OCI-LY3 (cell line): ENCODE measurements around the gene ETHE1.

ENCODE experiments used
- H2AFZ ChIP-seq: fragments of 200-600, 300-600 bp; shearing (Covaris generic); 2 replicates; pipeline ENCODE4 v1.6.0; 2014; ENCODE audit warnings: antibody characterized with exemption, low read depth, low read length
- H3K27ac ChIP-seq: fragments of 200-600, 300-600 bp; sonication (generic); 2 replicates; pipeline ENCODE4 v1.5.1; 2014; ENCODE audit warnings: mild to moderate bottlenecking, low read length, moderate library complexity, mixed read lengths
- H3K27me3 ChIP-seq: fragments of 200-600, 300-600 bp; sonication (generic); 2 replicates; pipeline ENCODE4 v1.6.1; 2014; ENCODE audit warnings: low read depth, low read length, mixed read lengths
- H3K36me3 ChIP-seq: fragments of 200-600, 300-600 bp; sonication (generic); replicated peaks from 2 replicates; pipeline ENCODE3; 2014; ENCODE audit warnings: low read depth, low read length, mixed read lengths
- H3K4me1 ChIP-seq: fragments of 300-600, 200-600 bp; sonication (generic); 2 replicates; pipeline ENCODE4 v1.6.1; 2014; ENCODE audit warnings: low read length, mixed read lengths
- H3K4me2 ChIP-seq: fragments of 200-600, 300-600 bp; sonication (generic); 2 replicates; pipeline ENCODE4 v1.6.1; 2014; ENCODE audit warnings: low read length, mixed read lengths
- H3K4me3 ChIP-seq: fragments of 300-600, 200-600 bp; sonication (generic); 2 replicates; pipeline ENCODE4 v1.5.1; 2014; ENCODE audit warnings: antibody characterized with exemption, mild to moderate bottlenecking, low read length, moderate library complexity
- H3K79me2 ChIP-seq: fragments of 300-600, 200-600 bp; shearing (Covaris generic); 2 replicates; pipeline ENCODE4 v1.6.1; 2014; ENCODE audit warnings: mild to moderate bottlenecking, low read length, mixed read lengths
- H3K9ac ChIP-seq: fragments of 300-600, 200-600 bp; shearing (Covaris generic); 2 replicates; pipeline ENCODE4 v1.6.0; 2014; ENCODE audit warnings: mild to moderate bottlenecking, low read length, moderate library complexity
- H3K9me3 ChIP-seq: fragments of 200-600, 300-600 bp; shearing (Covaris generic); 2 replicates; pipeline ENCODE4 v1.6.1; 2014; ENCODE audit warnings: low read length, mixed read lengths; ENCODE audit not compliant: insufficient read depth
- H4K20me1 ChIP-seq: fragments of 200-600, 300-600 bp; sonication (generic); 2 replicates; pipeline ENCODE4 v1.6.1; 2016; ENCODE audit warnings: low read length, mixed read lengths; ENCODE audit not compliant: insufficient read depth
- EZH2phosphoT487 ChIP-seq: fragments of 200-600 bp; shearing (Covaris generic); IDR thresholded peaks from 2 replicates; pipeline ENCODE4 v1.6.1; 2018; ENCODE audit warnings: antibody characterized with exemption, mixed run types, low read depth
- TF ChIP-seq, protein P1 (sequence below): fragments of 200-600, 300-600 bp; sonication (generic); IDR thresholded peaks from 2 replicates; pipeline ENCODE4 v1.5.1; 2014; ENCODE audit warnings: antibody characterized with exemption, low read length, low read depth

Gene ETHE1

DNA sequence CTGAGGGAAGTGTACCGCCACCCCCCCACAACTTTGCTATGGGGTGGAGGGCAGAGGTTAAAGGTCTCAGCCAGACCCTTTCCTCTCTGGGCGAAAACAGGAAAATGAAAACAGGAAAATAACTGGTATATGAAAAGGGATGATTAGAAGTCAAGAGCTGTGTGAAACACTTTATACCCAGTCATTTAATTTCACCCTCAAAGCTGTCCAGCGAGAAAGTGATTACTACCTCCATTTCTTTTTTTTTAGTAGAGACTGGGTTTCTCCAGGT, 21.9 kb downstream of the ETHE1 start:
- Histone ChIP-seq H3K27me3 (no peaks in the 10 kb centered on the region), H3K9me3 (no peaks in the 10 kb centered on the region), H3K9ac (peak overlapping the region; percentile 80), H3K4me3 (peak overlapping the region; percentile 87), H3K27ac (no peak overlapping the region), H4K20me1 (peaks cover 4% of the 10 kb centered on the region; the same call in 1 of the 2 replicates), H2AFZ (peak overlapping the region; percentile 77; the same call in 1 of the 2 replicates), H3K36me3 (peaks cover 20% of the 10 kb centered on the region), H3K4me1 (peaks cover 11% of the 10 kb centered on the region), H3K79me2 (peaks cover 22% of the 10 kb centered on the region), H3K4me2 (peak overlapping the region; percentile 77)
- TF ChIP-seq, protein P1, sequence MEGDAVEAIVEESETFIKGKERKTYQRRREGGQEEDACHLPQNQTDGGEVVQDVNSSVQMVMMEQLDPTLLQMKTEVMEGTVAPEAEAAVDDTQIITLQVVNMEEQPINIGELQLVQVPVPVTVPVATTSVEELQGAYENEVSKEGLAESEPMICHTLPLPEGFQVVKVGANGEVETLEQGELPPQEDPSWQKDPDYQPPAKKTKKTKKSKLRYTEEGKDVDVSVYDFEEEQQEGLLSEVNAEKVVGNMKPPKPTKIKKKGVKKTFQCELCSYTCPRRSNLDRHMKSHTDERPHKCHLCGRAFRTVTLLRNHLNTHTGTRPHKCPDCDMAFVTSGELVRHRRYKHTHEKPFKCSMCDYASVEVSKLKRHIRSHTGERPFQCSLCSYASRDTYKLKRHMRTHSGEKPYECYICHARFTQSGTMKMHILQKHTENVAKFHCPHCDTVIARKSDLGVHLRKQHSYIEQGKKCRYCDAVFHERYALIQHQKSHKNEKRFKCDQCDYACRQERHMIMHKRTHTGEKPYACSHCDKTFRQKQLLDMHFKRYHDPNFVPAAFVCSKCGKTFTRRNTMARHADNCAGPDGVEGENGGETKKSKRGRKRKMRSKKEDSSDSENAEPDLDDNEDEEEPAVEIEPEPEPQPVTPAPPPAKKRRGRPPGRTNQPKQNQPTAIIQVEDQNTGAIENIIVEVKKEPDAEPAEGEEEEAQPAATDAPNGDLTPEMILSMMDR: no peak
- TF ChIP-seq EZH2phosphoT487: no peak

DNA sequence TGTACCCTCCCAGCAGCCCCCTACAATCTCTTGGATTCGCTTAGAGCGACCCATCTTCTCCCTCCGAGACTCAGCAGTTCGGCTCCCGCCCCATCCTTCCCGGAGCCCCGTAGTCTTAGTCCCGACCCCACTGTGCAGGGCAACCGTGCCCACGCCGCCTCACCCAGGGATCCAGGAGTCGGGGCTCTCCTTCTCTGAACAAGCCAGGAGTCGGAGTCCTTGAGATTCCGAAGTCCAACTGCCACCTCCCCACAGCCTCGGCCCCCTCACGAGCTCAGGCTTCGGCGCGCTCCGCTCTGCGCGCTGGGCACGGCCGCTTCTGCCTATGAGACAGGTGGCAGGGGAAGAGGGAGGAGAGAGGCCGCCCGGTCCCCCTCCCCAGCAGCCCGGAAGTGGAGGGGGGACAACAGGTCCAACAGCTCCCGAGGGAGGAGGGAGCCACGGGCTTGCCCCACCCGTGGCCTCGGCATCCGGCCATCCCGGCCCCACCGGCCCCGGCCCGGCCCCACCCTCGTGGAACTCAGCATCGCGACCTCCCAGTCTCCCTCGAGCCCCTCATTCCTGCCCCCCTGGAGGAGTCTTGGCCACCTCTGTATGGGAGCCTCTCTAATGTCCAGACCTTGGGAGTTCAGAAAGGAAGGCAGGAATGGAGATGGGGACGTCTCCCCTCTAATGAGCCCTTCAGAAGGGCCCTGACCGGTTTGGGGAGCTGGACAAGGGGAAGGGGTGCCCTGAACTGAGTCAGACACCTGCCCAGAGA, 22.4 kb downstream of the ETHE1 start, which contains the start of gene PHLDB3:
PHLDB3 (minus strand) TSS at position 321 of the 760 bp plus-strand sequence. CDS start 628 bp downstream, outside the sequence.
- peak within 1 kb of the TSS; percentile 92 for H3K9ac ChIP-seq
- peaks cover 20% of the 10 kb centered on the region for H3K36me3 ChIP-seq
- H3K9me3 ChIP-seq: no peaks in the 10 kb centered on the region
- H3K4me3 ChIP-seq: peak within 1 kb of the TSS; percentile 87
- TF ChIP-seq, protein P1: no peak
- no peak for TF ChIP-seq EZH2phosphoT487
- peaks cover 11% of the 10 kb centered on the region for H3K4me1 ChIP-seq
- H3K27me3 ChIP-seq: no peaks in the 10 kb centered on the region
- peak within 1 kb of the TSS; percentile 77 for H2AFZ ChIP-seq
- H3K27ac ChIP-seq: peak within 1 kb of the TSS; percentile 79
- H4K20me1 ChIP-seq: peaks cover 5% of the 10 kb centered on the region; the same call in 1 of the 2 replicates
- H3K4me2 ChIP-seq: peak within 1 kb of the TSS; percentile 79
- peaks cover 22% of the 10 kb centered on the region for H3K79me2 ChIP-seq

DNA sequence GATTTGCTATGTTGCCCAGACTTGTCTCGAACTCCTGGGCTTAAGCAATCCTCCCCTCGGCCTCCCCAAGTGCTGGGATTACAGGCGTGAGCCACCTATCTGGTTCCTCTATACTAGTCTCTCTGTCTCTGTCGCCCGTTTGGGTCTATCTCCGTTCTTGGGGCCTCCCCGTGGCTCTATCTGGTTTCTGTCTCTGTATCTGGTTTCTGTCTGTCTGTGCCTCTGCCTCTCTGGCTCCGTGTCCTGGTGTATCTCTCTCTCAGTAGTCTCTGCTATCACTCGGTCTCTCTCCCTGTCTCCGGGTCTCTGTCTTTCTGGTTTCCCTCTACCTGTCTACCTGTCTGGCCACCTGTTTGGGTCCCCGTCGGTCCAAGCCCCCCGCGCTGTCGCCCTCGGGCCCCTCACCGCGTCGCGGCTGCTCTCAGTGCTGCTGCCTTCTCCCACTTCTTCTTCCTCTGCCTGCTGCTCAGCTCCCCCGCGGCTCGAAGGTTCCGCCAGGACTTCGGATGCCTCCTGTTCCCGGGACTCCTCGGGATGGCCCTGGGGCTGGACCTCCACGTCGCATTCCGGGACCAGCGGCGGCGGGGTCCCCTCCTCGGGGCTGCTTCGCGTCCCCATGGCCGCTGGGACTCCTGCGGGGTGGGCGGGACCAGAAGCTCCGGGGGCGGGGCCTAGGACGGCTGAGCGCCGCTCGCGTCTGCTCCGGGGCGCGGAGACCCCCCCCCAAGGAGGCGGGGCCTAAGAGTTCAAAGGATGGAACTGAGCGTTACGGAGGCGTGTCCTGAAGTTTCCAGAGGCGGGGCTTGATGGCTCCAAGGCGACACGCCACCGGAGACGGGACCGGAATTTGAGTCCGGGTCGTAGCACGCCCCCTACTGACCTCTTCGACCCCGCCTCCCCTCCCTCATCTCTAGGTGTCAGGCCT, 23.2 kb downstream of the ETHE1 start:
- no peaks in the 10 kb centered on the region for H3K9me3 ChIP-seq
- peak overlapping the region; percentile 79 for H3K27ac ChIP-seq
- peaks cover 11% of the 10 kb centered on the region for H3K4me1 ChIP-seq
- TF ChIP-seq, protein P1: peak; percentile 62
- no peak for TF ChIP-seq EZH2phosphoT487
- H4K20me1 ChIP-seq: peaks cover 12% of the 10 kb centered on the region; the same call in 1 of the 2 replicates
- H3K27me3 ChIP-seq: no peaks in the 10 kb centered on the region
- H3K9ac ChIP-seq: peak overlapping the region; percentile 92
- peaks cover 22% of the 10 kb centered on the region for H3K79me2 ChIP-seq
- peaks cover 25% of the 10 kb centered on the region for H3K36me3 ChIP-seq
- peak overlapping the region; percentile 79 for H3K4me2 ChIP-seq
- H3K4me3 ChIP-seq: peak overlapping the region; percentile 87
- H2AFZ ChIP-seq: peak overlapping the region; percentile 77
